ENCODE measurements around the gene TPI1.

TPI1 gene

DNA sequence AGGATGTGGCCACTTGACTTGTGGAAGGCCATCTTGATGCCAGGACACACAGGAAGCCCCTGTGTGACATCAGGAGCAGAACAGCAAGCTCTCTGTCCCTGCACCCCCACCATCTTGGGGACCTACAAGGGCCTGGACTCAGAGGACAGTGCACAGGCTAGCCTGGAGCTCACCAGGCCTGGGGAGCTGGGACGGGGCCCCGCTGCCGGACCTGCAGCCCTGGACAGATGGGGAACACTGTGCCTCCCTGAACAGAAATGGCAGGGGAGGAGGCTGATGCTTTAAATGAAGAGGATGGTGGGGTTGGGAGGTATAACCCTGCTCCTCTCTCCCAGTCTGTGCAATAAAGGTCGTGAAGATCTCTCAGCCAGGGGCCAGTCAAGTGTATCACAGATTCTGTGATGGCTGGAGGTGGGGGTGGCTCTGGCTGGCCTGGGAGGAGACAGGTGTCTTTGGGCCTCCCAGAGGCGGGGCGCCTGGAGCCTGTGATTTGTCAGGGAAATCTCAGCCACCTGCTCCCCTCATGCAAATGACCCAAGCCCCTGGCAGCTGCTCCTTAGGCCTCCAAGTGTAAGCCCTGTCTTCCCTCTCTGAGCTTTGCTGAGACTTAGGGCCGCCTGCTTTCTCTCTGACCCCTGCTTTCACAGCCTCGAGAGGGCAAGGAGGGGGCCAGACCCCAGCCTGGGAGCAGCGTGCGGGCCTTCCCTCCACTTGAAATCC is 27.7 kb upstream of the TPI1 start:
- TF ChIP-seq YY1 (IDR thresholded peaks at IDR 0.05; ENCODE audit: low read depth) (no peak), CEBPB (IDR thresholded peaks at IDR 0.05) (no peak), EP300 (IDR thresholded peaks at IDR 0.05; ENCODE audit: borderline replicate concordance) (no peak), ZBTB7A (IDR thresholded peaks at IDR 0.05; ENCODE audit: low read depth) (no peak), TAF1 (IDR thresholded peaks at IDR 0.05; ENCODE audit: low read depth) (no peak), TEAD4 (IDR thresholded peaks at IDR 0.05) (no peak), REST (IDR thresholded peaks at IDR 0.05; ENCODE audit: low read depth) (no peak), EGR1 (IDR thresholded peaks at IDR 0.05) (no peak), FOXM1 (IDR thresholded peaks at IDR 0.05; ENCODE audit: borderline replicate concordance, low read depth) (no peak), NFIC (IDR thresholded peaks at IDR 0.05) (no peak), MAX (IDR thresholded peaks at IDR 0.05) (no peak), TCF12 (IDR thresholded peaks at IDR 0.05; ENCODE audit: low read depth) (no peak), RAD21 (IDR thresholded peaks at IDR 0.05; ENCODE audit: low read depth) (no peak), CREB1 (IDR thresholded peaks at IDR 0.05; ENCODE audit: low read depth) (no peak)
- TF ChIP-seq, protein P1, sequence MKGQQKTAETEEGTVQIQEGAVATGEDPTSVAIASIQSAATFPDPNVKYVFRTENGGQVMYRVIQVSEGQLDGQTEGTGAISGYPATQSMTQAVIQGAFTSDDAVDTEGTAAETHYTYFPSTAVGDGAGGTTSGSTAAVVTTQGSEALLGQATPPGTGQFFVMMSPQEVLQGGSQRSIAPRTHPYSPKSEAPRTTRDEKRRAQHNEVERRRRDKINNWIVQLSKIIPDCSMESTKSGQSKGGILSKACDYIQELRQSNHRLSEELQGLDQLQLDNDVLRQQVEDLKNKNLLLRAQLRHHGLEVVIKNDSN (IDR thresholded peaks at IDR 0.05): no peak

DNA sequence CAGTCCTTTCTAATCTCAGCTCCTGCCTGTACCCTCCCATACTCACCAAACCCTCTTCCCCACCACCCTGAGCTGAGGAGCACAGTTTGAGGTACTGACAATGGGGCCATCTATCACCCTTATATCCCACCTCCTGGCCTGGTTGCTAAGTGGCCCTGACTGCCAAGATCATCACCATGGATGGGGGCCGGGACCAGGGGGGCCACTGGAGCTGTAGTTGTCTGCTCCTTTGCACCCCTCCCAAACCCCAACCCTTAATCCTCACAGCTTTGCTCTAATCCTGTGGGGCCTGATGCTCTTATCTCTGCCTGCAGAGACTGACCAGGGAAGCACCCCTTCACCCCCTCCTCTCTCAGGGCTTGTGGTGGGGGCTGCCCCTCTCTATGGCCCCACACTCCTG is 27.0 kb upstream of the TPI1 start:
- no peak for TF ChIP-seq TCF12 (IDR thresholded peaks at IDR 0.05; ENCODE audit: low read depth)
- TF ChIP-seq, protein P1 (IDR thresholded peaks at IDR 0.05): no peak
- TF ChIP-seq MAX (IDR thresholded peaks at IDR 0.05): no peak
- no peak for TF ChIP-seq REST (IDR thresholded peaks at IDR 0.05; ENCODE audit: low read depth)
- TF ChIP-seq FOXM1 (IDR thresholded peaks at IDR 0.05; ENCODE audit: borderline replicate concordance, low read depth): no peak
- no peak for TF ChIP-seq TEAD4 (IDR thresholded peaks at IDR 0.05)
- no peak for TF ChIP-seq EP300 (IDR thresholded peaks at IDR 0.05; ENCODE audit: borderline replicate concordance)
- TF ChIP-seq NFIC (IDR thresholded peaks at IDR 0.05): no peak
- no peak for TF ChIP-seq ZBTB7A (IDR thresholded peaks at IDR 0.05; ENCODE audit: low read depth)
- TF ChIP-seq CREB1 (IDR thresholded peaks at IDR 0.05; ENCODE audit: low read depth): no peak

GRCh38 chr12:6840761-6841515 is 26.4 kb upstream of the TPI1 start, which contains the start of gene GNB3:
Gene GNB3 (plus strand): TSS chr12:6840925. CDS start chr12:6841288, 363 bp downstream.
- TF ChIP-seq, protein P1 (IDR thresholded peaks at IDR 0.05): no peak
- TF ChIP-seq FOXM1 (IDR thresholded peaks at IDR 0.05; ENCODE audit: borderline replicate concordance, low read depth) (no peak), NFIC (IDR thresholded peaks at IDR 0.05) (no peak), ZBTB7A (IDR thresholded peaks at IDR 0.05; ENCODE audit: low read depth) (no peak), CREB1 (IDR thresholded peaks at IDR 0.05; ENCODE audit: low read depth) (no peak), REST (IDR thresholded peaks at IDR 0.05; ENCODE audit: low read depth) (no peak), CEBPB (IDR thresholded peaks at IDR 0.05) (no peak), TEAD4 (IDR thresholded peaks at IDR 0.05) (no peak)
